DMS53 treated with DMSO at 0.1 percent for 48 hours (cell line): ENCODE measurements around the gene PGAM5.

Experiments used
- DNase-seq: peaks from one replicate; lab custom pipeline; 2025; ENCODE audit not compliant: unreplicated experiment; lab: John Stamatoyannopoulos, UW

Gene PGAM5

GRCh38 chr12:132719141-132719953 lies 8.7 kb downstream of the PGAM5 start:
- no peak for DNase-seq

- DNase-seq, result no peak
These were observed 9.3 kb downstream of the PGAM5 start for GRCh38 chr12:132719954-132720324.

- DNase-seq, result no peak
These were observed 10.1 kb downstream of the PGAM5 start for GRCh38 chr12:132720606-132721345.

- DNase-seq, result no peak
These were observed 12.5 kb downstream of the PGAM5 start for GRCh38 chr12:132723015-132723763.

GRCh38 chr12:132723764-132724140 lies 13.1 kb downstream of the PGAM5 start:
- no peak for DNase-seq

- DNase-seq, result no peak
These were observed 14.0 kb downstream of the PGAM5 start for GRCh38 chr12:132724506-132725241.

GRCh38 chr12:132726386-132726785 lies 15.7 kb downstream of the PGAM5 start:
- DNase-seq, result no peak

GRCh38 chr12:132727091-132727794 lies 16.6 kb downstream of the PGAM5 start:
- no peak for DNase-seq

- DNase-seq, result no peak
These were observed 17.9 kb downstream of the PGAM5 start for GRCh38 chr12:132728502-132728901.

GRCh38 chr12:132729541-132730320 lies 19.1 kb downstream of the PGAM5 start:
- DNase-seq, result no peak

- DNase-seq, result no peak
These were observed 19.7 kb downstream of the PGAM5 start for GRCh38 chr12:132730353-132730752.

- DNase-seq, result no peak
These were observed 20.9 kb downstream of the PGAM5 start for GRCh38 chr12:132731574-132731973.

GRCh38 chr12:132734206-132734605 lies 23.6 kb downstream of the PGAM5 start:
- no peak for DNase-seq

GRCh38 chr12:132735496-132735895 lies 24.9 kb downstream of the PGAM5 start:
- DNase-seq, result no peak

GRCh38 chr12:132736378-132736777 lies 25.7 kb downstream of the PGAM5 start:
- no peak for DNase-seq

GRCh38 chr12:132736913-132737312 lies 26.3 kb downstream of the PGAM5 start:
- DNase-seq, result no peak

- no peak for DNase-seq
These were observed 29.1 kb downstream of the PGAM5 start for GRCh38 chr12:132739600-132740312.

GRCh38 chr12:132740313-132740646 lies 29.6 kb downstream of the PGAM5 start:
- DNase-seq, result no peak

- DNase-seq, result no peak
These were observed 30.0 kb downstream of the PGAM5 start for GRCh38 chr12:132740652-132741051.
